ENCODE data around the gene SEC14L5.
"Not testable (repeated sequence)": the region's sequence is repeated elsewhere in the genome, so short reads cannot be mapped to it uniquely, and the experiment has no call there.

SEC14L5 gene

DNA sequence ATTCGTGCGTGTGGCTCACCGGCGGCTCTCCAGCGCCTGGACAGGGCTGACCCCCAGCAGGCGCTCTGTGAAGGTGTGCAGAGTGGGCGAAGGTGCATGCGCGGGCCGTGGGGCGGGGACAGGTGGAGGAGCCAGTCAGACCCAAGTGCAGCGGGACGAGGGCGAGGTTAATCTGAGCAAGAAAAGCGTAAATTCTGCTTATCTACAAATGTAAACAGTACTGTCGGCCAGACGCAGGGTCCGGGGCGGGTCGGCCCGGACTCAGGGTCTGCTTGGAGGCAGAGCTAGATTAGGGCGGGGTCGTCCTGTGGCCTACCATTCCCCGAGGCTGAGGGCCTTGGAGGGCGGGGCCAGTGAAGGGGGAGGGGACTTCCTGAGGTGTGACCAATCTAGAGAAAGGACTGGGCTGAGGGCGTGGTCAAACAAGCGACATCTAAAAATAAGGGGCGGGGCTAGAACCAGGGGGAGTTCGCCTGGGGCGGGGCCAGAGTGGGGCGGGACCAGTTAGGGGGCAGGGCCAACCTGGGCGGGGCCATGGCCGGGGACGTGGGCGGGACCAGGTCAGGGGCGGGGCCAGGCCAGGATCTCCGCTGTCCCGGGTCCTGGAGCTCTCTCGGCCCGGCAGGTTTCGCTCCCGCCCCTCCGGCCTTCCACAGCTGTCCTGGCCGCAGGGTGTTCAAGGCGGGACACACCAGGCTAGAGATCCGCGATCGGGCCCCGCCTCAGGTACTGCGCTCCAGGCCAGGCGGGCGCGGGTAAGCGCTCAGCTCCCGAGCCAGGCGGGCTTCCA is at the start of gene SEC14L5:
SEC14L5 (plus strand) TSS at position 611 of the 790 bp plus-strand sequence. CDS start 994 bp downstream, outside the sequence.
- peak; percentile 80 for DNase-seq (ENCODE audit: low read depth)

DNA sequence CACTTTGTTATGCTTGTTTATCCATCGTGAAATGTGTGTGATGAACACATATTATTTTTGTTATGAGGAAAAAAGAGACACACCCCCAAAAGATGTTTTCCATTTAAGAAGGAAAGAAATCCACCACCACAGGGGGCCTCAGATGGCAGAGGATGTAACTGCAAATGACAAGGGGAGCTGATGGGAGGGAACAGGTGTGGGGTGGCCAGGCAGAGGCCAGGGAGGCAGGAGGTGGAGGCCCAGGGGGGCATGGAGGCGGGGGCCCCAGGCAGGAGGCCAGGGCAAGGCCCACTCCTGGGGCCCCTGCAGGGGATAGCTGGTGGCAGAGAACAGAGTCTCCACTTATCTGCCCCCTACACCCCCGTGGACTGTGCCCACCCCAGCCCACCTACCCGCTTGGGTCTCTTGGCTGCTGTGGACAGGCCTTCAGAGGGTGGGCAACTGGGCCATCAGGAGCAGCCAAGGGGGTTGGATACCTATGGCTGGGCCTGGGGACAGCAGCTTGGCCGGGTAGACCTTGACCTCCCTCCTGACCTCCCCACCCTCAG is 49.2 kb upstream of the SEC14L5 start:
- no peak for DNase-seq (ENCODE audit: low read depth)

DNA sequence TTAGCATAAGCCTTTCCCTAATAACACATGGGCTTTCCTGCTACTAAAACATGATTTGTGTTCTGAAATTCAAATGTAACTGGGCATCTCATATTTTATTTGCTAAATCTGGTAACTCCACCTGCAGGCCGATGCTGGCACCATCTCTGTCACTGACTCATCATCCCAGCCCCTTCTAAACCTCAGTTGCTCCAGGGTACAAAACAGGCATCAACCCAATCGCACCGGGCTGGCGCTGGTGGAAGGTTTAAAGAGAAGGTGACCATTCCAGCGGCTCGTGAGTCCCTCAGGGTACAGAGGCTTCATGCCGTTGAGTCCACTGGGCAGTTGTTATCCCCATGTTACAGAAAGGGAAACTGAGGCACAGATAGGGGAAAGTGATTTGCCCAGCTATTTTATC is 48.3 kb upstream of the SEC14L5 start:
- DNase-seq (ENCODE audit: low read depth), result no peak

DNA sequence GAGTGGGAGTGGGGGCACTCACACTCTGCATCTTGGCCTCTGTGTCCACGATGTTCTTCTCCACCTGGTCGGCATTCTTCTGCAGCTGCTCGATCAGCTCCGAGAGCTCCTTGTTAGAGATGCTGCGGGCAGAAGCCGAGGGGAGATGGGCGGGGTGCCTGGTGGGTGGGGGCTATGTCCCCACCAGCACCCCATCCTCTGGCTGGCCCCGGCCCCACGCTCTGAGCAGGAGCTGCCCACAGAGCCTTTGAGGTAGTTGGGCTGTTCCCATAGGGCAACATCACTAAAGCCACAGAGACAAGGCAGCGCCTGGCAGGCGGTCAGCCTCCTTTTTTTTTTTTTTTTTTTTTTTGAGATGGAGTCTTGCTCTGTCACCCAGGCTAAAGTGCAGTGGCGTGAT is 47.3 kb upstream of the SEC14L5 start:
- no peak for DNase-seq (ENCODE audit: low read depth)

- DNase-seq (ENCODE audit: low read depth), result no peak
Observed at GRCh38 chr16:4911970-4912386, 46.2 kb upstream of the SEC14L5 start.

- DNase-seq (ENCODE audit: low read depth), result no peak
Observed at GRCh38 chr16:4913130-4913773, 44.9 kb upstream of the SEC14L5 start.

DNA sequence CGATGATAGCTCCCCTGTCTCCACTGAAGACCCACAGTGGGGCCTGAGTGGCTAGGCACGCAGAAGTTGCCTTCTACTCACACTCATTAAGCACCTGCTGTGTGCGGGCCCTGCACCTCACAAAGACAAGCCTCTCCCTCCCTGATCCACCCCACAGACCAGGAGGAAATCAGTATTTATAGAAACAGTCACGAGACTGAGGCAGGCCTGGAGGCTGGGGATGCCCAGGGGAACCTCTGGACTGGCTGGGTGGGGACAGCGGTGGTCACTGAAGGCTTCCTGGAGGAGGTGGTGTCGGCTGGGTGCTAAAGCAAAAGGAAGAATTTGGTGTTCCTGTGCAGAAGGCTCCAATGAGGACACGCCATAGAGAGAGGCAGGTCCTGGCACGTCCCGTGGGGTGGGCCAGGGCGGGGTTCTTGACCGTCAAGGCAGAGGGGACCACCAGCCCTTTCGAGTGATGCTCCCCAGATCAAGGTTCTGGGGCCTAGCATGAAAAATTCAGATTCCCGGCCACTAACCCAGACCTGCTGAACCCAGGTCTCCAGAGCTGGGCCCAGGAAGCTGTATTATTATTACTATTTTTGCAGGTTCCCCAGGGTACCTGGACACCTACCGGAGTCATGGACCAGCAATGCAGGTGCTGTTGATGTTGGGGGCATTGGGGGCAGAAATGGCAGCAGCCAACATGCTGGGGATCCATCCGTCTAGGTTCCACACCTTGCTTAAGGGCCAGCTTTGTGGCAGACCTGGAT is 44.2 kb upstream of the SEC14L5 start:
- DNase-seq (ENCODE audit: low read depth), result no peak

GRCh38 chr16:4914528-4915225 is 43.5 kb upstream of the SEC14L5 start:
- DNase-seq (ENCODE audit: low read depth), result no peak

DNA sequence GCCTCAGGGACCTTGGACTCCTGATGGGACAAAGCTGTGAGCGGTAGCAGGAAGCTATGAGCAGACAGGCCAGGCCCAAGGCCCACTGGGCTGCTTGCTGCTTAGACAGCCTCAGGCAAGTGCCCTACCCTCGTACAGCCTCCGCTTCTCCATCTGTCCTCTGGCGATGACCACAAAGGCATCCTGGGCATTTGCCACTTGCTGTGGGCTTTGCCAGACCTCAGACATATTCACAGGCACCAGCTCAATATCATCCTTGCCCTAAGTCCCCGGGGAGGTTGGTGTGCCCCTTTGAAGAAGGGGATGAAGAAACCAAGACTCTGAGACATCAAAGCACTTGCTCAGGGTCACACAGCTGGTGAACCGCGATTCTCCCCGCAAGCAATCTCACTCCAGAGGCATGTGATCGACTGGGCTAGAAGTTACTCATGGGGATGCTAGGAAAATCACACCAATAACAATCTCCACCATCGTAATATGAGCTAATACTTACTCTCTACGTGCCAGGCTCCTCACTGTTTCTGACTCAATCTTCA is 42.8 kb upstream of the SEC14L5 start:
- no peak for DNase-seq (ENCODE audit: low read depth)

GRCh38 chr16:4917117-4917516 is 41.0 kb upstream of the SEC14L5 start:
- DNase-seq (ENCODE audit: low read depth), result no peak

GRCh38 chr16:4918781-4919251 is 39.3 kb upstream of the SEC14L5 start:
- no peak for DNase-seq (ENCODE audit: low read depth)

DNA sequence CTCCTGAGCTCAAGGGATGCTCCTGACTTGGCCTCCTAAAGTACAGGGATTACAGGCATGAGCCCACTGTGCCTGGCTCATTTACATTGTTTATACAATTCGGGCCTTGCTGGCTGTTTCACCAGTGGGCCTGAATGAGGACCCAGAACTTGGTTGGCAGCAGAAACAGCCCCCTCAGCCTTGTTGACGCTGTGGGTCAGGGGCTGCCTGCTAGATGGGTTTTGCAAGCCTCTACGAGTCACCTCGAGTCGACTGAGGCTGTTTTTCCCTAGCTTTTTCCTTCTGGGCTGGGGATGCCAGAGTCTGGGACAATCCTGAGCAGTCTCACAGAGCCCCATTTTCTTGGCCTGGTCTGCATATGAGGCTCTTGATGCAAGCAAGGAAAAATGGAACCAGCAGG is 37.3 kb upstream of the SEC14L5 start:
- no peak for DNase-seq (ENCODE audit: low read depth)

DNA sequence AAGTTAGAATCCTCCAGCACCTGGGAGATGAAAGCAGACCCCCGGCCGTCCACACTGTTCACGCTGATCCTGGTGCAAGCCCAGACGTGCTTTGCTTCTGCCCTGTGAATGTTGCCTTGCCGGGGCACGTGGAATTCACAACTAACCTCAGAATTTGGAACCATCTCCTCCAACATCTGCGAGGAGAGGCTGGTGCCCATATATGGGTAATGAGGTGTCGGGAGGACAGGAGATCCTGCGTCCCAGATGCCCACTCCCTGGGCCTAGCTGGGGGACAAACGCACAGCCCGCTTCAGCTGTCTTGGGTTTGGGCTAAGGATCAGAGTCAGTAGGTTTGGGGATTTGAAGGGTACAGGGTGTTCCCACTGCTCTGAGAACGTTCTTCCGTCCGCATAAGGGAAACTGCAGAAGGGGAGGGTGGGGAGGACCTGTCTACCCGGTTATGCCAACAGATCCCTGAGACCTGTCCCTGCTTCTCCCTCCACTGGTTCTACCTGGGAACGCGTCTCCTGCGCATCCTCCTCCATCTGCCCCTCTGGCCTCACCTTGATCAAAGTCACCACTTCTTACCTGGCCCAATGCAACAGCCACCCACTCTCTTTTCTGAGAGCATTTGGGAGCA is 35.3 kb upstream of the SEC14L5 start:
- no peak for DNase-seq (ENCODE audit: low read depth)

DNA sequence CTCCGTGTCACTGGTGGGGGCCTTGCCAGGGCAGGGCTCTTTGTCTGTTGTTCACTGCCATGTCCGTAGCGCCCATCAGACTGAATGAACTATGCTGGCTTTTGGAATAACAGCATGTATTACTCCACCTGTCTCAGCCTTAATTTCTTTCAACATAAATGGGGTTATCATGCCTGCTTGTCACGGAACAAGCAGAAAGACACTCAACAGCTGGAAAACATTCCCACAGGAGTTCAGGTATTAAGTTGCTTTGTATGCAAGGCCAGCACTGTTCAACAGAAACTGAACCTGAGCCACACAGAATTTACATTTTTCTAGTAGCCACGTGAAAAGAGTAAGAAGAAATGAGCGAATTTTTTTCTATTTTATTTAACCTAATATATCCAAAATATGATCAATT is 34.3 kb upstream of the SEC14L5 start:
- DNase-seq (ENCODE audit: low read depth), result no peak

DNA sequence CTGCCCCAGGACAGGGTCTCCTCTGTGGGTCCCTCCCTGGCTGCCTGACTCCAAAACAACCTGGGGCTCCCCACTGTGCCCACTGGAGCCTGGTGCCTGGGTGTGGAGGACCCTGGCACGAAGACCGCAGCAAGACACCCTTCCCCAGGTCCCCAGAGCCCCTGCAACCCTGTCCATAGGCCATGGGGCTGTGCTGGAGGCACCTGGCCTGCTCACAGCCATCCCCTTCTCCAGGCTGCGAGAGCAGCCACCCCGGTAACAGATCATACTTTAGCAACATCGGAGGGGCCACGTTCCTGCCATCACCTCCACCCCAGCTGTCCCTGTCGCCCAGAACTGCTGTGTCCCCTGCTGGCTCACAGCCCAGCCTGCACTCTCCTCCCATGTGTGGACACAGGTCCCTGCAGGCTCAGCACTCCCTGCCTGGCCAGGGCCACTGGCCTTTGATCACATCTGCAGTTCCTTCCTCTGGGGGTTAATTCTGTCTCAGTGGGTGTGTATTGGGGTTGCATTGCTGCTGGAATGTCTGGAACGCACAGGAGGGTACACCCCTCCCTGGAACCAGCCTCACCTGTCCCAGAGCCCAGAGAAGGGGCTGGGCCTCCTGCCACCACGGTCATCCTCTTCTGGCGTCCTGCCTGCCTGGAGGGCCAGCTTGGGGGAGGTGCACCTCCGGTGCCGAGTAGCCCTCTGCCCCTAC is 33.4 kb upstream of the SEC14L5 start:
- DNase-seq (ENCODE audit: low read depth), result no peak

GRCh38 chr16:4925293-4925607 is 32.9 kb upstream of the SEC14L5 start:
- DNase-seq (ENCODE audit: low read depth), result no peak

DNA sequence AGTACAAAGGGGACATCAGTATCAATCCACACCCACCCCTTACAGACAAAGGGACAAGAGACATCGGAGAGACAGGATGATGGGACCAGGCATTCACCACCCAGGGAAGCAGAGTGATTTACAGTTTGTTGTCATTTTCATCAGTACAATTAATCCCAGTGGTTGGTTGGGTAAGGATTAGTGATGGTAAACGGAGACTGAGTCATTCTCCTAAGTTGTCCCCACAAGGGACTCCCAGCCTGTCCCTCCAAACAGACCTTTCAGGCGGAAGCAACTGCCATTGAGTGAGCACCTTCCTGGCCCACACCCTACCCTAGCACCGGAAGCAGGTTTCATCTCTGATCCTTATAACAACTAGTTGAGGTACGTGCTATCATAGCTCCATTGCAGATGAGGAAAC is 32.3 kb upstream of the SEC14L5 start:
- DNase-seq (ENCODE audit: low read depth), result no peak

DNA sequence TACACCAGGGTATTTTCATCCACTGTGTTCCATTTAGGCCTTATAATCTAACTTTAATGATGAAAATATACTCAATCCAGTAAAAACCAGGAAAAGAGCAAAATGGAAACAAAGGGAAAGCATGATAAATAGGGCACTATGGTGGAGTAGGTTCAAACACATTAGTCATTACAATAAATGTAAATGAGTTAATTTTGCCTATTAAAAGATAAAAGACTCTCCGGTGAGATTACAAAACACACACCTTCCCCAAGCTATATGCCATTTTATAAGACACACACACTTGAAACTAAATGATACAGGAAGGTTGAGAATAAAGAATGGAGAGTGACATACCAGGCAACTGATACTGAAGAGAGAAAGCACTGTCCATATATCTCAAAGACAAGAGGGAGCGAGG is 31.2 kb upstream of the SEC14L5 start:
- DNase-seq (ENCODE audit: low read depth), result no peak

DNA sequence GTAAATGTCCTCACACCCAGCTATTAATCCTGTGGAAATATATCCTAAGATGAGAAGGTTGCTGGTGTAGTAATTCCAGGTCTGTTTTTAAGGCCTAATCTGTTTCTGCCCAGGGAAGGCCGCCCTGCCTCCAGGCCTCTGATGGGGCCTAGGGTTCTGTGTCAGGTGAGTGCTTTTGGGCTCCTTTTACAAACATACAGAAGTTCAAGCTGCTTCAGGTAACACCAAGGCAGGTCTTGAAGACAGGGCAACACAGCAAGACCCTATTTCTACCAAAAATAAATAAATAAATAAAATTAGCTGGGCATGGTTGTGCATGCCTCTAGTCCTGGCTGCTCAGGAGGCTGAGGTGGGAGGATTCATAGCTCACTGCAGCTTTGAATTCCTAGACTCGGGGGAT is 30.5 kb upstream of the SEC14L5 start:
- DNase-seq (ENCODE audit: low read depth), result no peak

- no peak for DNase-seq (ENCODE audit: low read depth)
Observed at GRCh38 chr16:4928227-4928626, 29.9 kb upstream of the SEC14L5 start.

DNA sequence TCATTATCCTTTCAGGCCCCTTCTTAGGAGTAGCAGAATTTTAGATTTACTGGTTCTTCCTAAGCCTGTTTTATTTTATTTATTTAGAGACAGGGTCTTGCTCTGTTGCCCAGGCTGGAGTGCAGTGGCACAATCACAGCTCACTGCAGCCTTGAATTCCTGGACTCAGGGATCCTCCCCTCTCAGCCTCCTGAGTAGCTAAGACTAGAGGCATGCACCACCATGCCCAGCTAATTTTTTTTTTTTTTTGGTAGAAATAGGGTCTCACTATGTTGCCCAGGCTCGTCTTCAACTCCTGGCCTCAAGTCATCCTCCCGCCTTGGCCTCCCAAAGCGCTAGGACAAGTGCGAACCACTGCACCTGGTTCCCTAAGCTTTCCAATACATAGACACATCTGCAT is 28.5 kb upstream of the SEC14L5 start:
- not testable (repeated sequence) for DNase-seq (ENCODE audit: low read depth)
